CD1c-positive myeloid dendritic cell (primary cell): ENCODE measurements around the gene ZFP28.
A peak's percentile ranks its signal among the peaks of the same experiment; 100 is the strongest.

Experiments used
- DNase-seq: peaks from one replicate; pipeline ENCODE4 v3.0.0-alpha.2; 2016; ENCODE audit errors: extremely low spot score

ZFP28 gene

GRCh38 chr19:56595548-56595899, 56.8 kb downstream of the ZFP28 start:
- DNase-seq = peak; percentile 1

GRCh38 chr19:56596676-56597075, 57.9 kb downstream of the ZFP28 start:
- no peak for DNase-seq

- no peak for DNase-seq
Observed at GRCh38 chr19:56597696-56598095, 58.9 kb downstream of the ZFP28 start.

- DNase-seq = no peak
Observed at GRCh38 chr19:56601375-56601774, 62.6 kb downstream of the ZFP28 start.

- DNase-seq = no peak
Observed at GRCh38 chr19:56603829-56604228, 65.1 kb downstream of the ZFP28 start.
